Measurements from ENCODE around the gene MYL7.

Gene MYL7

GRCh38 chr7:44096326-44096881 lies 44.7 kb downstream of the MYL7 start:
- in situ Hi-C loops (cut with HindIII; ENCODE audit: low sequenced_read_pairs), result no loop called here
- no peak overlapping the region for H3K4me3 ChIP-seq (ENCODE audit: low read depth, low read length)
- DNase-seq (ENCODE audit: low read depth), result no peak
- no peak for TF ChIP-seq CTCF (IDR thresholded peaks at IDR 0.05; ENCODE audit: low read depth, low read length, missing control alignments)

GRCh38 chr7:44095781-44096180 lies 45.4 kb downstream of the MYL7 start:
- in situ Hi-C loops (cut with HindIII; ENCODE audit: low sequenced_read_pairs), result no loop called here
- TF ChIP-seq CTCF (IDR thresholded peaks at IDR 0.05; ENCODE audit: low read depth, low read length, missing control alignments), result no peak
- no peak overlapping the region for H3K4me3 ChIP-seq (ENCODE audit: low read depth, low read length)
- DNase-seq (ENCODE audit: low read depth), result no peak

- DNase-seq (ENCODE audit: low read depth), result no peak
- H3K4me3 ChIP-seq (ENCODE audit: low read depth, low read length), result no peak overlapping the region
- TF ChIP-seq CTCF (IDR thresholded peaks at IDR 0.05; ENCODE audit: low read depth, low read length, missing control alignments), result no peak
Measured at GRCh38 chr7:44094883-44095592, 46.1 kb downstream of the MYL7 start.

GRCh38 chr7:44094365-44094764 lies 46.8 kb downstream of the MYL7 start:
- DNase-seq (ENCODE audit: low read depth), result no peak
- in situ Hi-C loops (cut with HindIII; ENCODE audit: low sequenced_read_pairs), result no loop called here
- TF ChIP-seq CTCF (IDR thresholded peaks at IDR 0.05; ENCODE audit: low read depth, low read length, missing control alignments), result no peak
- no peak overlapping the region for H3K4me3 ChIP-seq (ENCODE audit: low read depth, low read length)

More at GRCh38 chr7:44094883-44095592, 46.1 kb downstream of the MYL7 start:
- in situ Hi-C loops (cut with HindIII; ENCODE audit: low sequenced_read_pairs), result no loop called here

GRCh38 chr7:44093102-44093641 lies 48.0 kb downstream of the MYL7 start:
- in situ Hi-C loops (cut with HindIII; ENCODE audit: low sequenced_read_pairs), result no loop called here
- no peak for TF ChIP-seq CTCF (IDR thresholded peaks at IDR 0.05; ENCODE audit: low read depth, low read length, missing control alignments)
- no peak for DNase-seq (ENCODE audit: low read depth)
- no peak overlapping the region for H3K4me3 ChIP-seq (ENCODE audit: low read depth, low read length)

Data from astrocyte of the cerebellum (primary cell).